ENCODE measurements around the gene DYSF. TPM values are rescaled to one million over a fixed set of nuclear protein-coding genes. Genes with fewer than 3 reads are reported as not detected.

The DYSF gene
- polyA plus RNA-seq, 1 of the 3 experiments (the other 2 are of a cell fraction) = 0.10 TPM

DNA sequence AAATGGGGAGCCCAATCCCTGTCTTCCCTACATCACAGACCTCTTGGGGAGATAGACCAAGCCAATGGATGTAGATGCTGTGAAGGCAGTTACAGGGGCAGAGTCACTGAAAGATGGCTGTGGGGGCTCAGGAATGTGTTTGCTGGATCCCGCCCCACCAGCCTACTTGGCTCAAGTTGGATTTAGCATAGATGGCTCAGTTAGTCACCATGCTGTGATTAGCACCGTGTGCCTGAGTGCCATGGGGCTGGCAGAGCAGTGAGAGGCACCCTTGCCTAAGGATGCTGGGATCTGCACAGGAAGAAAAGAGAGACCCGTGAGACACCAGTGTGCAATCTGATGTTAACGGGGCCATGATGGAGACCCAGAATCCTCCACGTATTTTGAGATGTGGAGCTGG lies 228.3 kb downstream of the DYSF start:
- H3K79me2 ChIP-seq (ENCODE audit: insufficient read depth) = no peaks in the 10 kb centered on the region
- WGBS (ENCODE audit: low lambda C conversion rate) = 62% methylated on average over 3 of the region's 5 CpGs
- H3K9me2 ChIP-seq = no peaks in the 10 kb centered on the region
- no peak overlapping the region for H3K4me3 ChIP-seq (ENCODE audit: low read depth in 2 of 2, low read length in 1 of 2)
- no peak overlapping the region for H2AFZ ChIP-seq (ENCODE audit: low read depth)
- no peak overlapping the region for H3K9ac ChIP-seq
- H3K27ac ChIP-seq (ENCODE audit: low read depth in 2 of 2, low read length in 1 of 2) = no peak overlapping the region
- no peaks in the 10 kb centered on the region for H3F3A ChIP-seq (replicated peaks; ENCODE audit: insufficient read depth)
- peaks cover 0 to 4% of the 10 kb centered on the region in 2 experiments; a peak in 1 of 4 replicates for H3K4me1 ChIP-seq (ENCODE audit: control insufficient read depth in 1 of 2, insufficient read depth in 2 of 2, low read depth in 1 of 2, low read length in 1 of 2)
- ChIA-PET POLR2A (no interaction called here), CTCF (no interaction called here)
- H3K36me3 ChIP-seq (replicated peaks in 1 of 2; ENCODE audit: control insufficient read depth in 1 of 2, insufficient read depth in 2 of 2, low read length in 1 of 2) = no peaks in the 10 kb centered on the region
- no peaks in the 10 kb centered on the region for H3K27me3 ChIP-seq (ENCODE audit: insufficient read depth)
- TF ChIP-seq NFIC (IDR thresholded peaks at IDR 0.05; ENCODE audit: borderline replicate concordance) = no peak
- no peak for TF ChIP-seq GABPA (IDR thresholded peaks at IDR 0.05; ENCODE audit: low read depth)
- TF ChIP-seq FOXM1 (IDR thresholded peaks at IDR 0.05; ENCODE audit: low read depth) = no peak
- TF ChIP-seq RCOR1 (IDR thresholded peaks at IDR 0.05; ENCODE audit: low read length) = no peak
- TF ChIP-seq TAF1 (IDR thresholded peaks at IDR 0.05; ENCODE audit: borderline replicate concordance, low read depth, low read length) = no peak
- TF ChIP-seq SMC3 (IDR thresholded peaks at IDR 0.05; ENCODE audit: low read depth, low read length) = no peak
- no peak for TF ChIP-seq GATA2 (CRISPR knock-in tag; IDR thresholded peaks at IDR 0.05)
- TF ChIP-seq, protein P1, sequence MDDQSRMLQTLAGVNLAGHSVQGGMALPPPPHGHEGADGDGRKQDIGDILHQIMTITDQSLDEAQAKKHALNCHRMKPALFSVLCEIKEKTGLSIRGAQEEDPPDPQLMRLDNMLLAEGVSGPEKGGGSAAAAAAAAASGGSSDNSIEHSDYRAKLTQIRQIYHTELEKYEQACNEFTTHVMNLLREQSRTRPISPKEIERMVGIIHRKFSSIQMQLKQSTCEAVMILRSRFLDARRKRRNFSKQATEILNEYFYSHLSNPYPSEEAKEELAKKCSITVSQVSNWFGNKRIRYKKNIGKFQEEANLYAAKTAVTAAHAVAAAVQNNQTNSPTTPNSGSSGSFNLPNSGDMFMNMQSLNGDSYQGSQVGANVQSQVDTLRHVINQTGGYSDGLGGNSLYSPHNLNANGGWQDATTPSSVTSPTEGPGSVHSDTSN (IDR thresholded peaks at IDR 0.05) = no peak
- TF ChIP-seq RXRA (IDR thresholded peaks at IDR 0.05; ENCODE audit: borderline replicate concordance, low read depth) = no peak
- TF ChIP-seq EP300 (IDR thresholded peaks at IDR 0.05; ENCODE audit: borderline replicate concordance in 1 of 2, low read depth in 1 of 2, low read length in 1 of 2) = no peak
- no peak for TF ChIP-seq ELF1 (IDR thresholded peaks at IDR 0.05)
- TF ChIP-seq SIN3A (IDR thresholded peaks at IDR 0.05; ENCODE audit: borderline replicate concordance, low read depth, low read length) = no peak
- no peak for TF ChIP-seq TCF12 (IDR thresholded peaks at IDR 0.05)
- TF ChIP-seq, protein P2, sequence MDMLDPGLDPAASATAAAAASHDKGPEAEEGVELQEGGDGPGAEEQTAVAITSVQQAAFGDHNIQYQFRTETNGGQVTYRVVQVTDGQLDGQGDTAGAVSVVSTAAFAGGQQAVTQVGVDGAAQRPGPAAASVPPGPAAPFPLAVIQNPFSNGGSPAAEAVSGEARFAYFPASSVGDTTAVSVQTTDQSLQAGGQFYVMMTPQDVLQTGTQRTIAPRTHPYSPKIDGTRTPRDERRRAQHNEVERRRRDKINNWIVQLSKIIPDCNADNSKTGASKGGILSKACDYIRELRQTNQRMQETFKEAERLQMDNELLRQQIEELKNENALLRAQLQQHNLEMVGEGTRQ (IDR thresholded peaks at IDR 0.05; ENCODE audit: borderline replicate concordance, low read depth, low read length) = no peak
- DNase-seq = no peak
- H3K9me3 ChIP-seq = no peaks in the 10 kb centered on the region
- no peaks in the 10 kb centered on the region for H4K20me1 ChIP-seq (ENCODE audit: insufficient read depth)
- no peak overlapping the region for H3K4me2 ChIP-seq

DNA sequence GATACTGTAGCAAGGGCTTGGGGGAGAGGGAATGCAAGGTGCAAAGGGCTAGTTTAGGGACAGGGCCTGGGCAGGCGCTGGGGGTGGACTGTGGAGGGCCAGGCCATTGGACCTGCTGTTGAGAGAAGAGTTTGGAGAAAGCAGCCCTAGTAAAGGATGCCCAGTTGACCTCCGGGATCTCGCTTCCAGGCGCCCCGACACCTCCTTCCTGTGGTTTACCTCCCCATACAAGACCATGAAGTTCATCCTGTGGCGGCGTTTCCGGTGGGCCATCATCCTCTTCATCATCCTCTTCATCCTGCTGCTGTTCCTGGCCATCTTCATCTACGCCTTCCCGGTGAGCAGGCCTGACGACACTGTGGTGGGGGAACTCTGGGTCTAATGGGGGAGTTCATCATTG lies 229.0 kb downstream of the DYSF start:
- peaks cover 0 to 4% of the 10 kb centered on the region in 2 experiments; a peak in 1 of 4 replicates for H3K4me1 ChIP-seq (ENCODE audit: control insufficient read depth in 1 of 2, insufficient read depth in 2 of 2, low read depth in 1 of 2, low read length in 1 of 2)
- no peaks in the 10 kb centered on the region for H3K9me2 ChIP-seq
- no peak for TF ChIP-seq POLR2AphosphoS5 (IDR thresholded peaks at IDR 0.05; ENCODE audit: low read depth, low read length)
- H3K9ac ChIP-seq = no peak overlapping the region
- no peak overlapping the region for H3K27ac ChIP-seq (ENCODE audit: low read depth in 2 of 2, low read length in 1 of 2)
- H2AFZ ChIP-seq (ENCODE audit: low read depth) = no peak overlapping the region
- ChIA-PET CTCF (interaction anchor here (1.0 kb wide), 1 partner anchor 468 kb away, joined by 3 read pairs; no protein-coding TSS in a partner anchor), POLR2A (no interaction called here)
- H3F3A ChIP-seq (replicated peaks; ENCODE audit: insufficient read depth) = no peaks in the 10 kb centered on the region
- no peaks in the 10 kb centered on the region for H3K27me3 ChIP-seq (ENCODE audit: insufficient read depth)
- WGBS (ENCODE audit: low lambda C conversion rate) = 73% methylated on average over 11 of the region's 11 CpGs
- H3K9me3 ChIP-seq = no peaks in the 10 kb centered on the region
- no peak overlapping the region for H3K4me2 ChIP-seq
- no peaks in the 10 kb centered on the region for H3K36me3 ChIP-seq (replicated peaks in 1 of 2; ENCODE audit: control insufficient read depth in 1 of 2, insufficient read depth in 2 of 2, low read length in 1 of 2)
- no peaks in the 10 kb centered on the region for H4K20me1 ChIP-seq (ENCODE audit: insufficient read depth)
- H3K4me3 ChIP-seq (ENCODE audit: low read depth in 2 of 2, low read length in 1 of 2) = no peak overlapping the region
- no peak for DNase-seq
- H3K79me2 ChIP-seq (ENCODE audit: insufficient read depth) = no peaks in the 10 kb centered on the region
